ENCODE results near the gene USP13.

Gene USP13

DNA sequence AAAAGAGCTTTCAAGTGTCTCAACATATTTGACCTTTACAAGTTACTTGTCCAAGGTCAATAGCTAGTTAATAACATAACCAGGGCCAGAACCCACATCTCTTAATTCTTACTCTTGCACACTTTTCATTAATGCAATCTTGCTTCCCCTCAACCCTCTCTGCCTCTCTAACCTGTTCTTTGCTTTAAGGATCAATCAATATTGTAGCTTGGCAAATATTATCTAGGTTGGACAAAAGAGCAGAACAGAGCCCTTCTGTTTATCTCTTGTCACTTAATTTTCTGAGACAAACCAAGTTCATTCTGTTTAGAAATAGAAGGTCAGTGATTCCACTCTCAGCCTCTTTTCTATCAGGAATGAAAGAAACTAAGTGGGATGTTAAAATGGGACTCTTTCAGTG is 180.5 kb downstream of the USP13 start:
- no peak for TF ChIP-seq CTCF (IDR thresholded peaks at IDR 0.05; ENCODE audit: insufficient read depth, missing control alignments)

GRCh38 chr3:179837374-179837773 is 184.5 kb downstream of the USP13 start:
- no peak for DNase-seq (ENCODE audit: insufficient read length, low spot score)
- no peak for TF ChIP-seq CTCF (IDR thresholded peaks at IDR 0.05; ENCODE audit: insufficient read depth, missing control alignments)
- FAIRE-seq: no peak

More for the DNA sequence above, 180.5 kb downstream of the USP13 start:
- DNase-seq (ENCODE audit: insufficient read length, low spot score) (no peak), FAIRE-seq (no peak)
